DMS53 treated with DMSO at 0.1 percent for 48 hours (cell line): ENCODE data around the gene ST7.
A peak's percentile ranks its signal among the peaks of the same experiment; 100 is the strongest.
"Not testable (repeated sequence)": the region's sequence is repeated elsewhere in the genome, so short reads cannot be mapped to it uniquely, and the experiment has no call there.

ENCODE experiments used
- DNase-seq: peaks from one replicate; lab custom pipeline; 2025; ENCODE audit not compliant: unreplicated experiment; lab: John Stamatoyannopoulos, UW

ST7 gene

DNA sequence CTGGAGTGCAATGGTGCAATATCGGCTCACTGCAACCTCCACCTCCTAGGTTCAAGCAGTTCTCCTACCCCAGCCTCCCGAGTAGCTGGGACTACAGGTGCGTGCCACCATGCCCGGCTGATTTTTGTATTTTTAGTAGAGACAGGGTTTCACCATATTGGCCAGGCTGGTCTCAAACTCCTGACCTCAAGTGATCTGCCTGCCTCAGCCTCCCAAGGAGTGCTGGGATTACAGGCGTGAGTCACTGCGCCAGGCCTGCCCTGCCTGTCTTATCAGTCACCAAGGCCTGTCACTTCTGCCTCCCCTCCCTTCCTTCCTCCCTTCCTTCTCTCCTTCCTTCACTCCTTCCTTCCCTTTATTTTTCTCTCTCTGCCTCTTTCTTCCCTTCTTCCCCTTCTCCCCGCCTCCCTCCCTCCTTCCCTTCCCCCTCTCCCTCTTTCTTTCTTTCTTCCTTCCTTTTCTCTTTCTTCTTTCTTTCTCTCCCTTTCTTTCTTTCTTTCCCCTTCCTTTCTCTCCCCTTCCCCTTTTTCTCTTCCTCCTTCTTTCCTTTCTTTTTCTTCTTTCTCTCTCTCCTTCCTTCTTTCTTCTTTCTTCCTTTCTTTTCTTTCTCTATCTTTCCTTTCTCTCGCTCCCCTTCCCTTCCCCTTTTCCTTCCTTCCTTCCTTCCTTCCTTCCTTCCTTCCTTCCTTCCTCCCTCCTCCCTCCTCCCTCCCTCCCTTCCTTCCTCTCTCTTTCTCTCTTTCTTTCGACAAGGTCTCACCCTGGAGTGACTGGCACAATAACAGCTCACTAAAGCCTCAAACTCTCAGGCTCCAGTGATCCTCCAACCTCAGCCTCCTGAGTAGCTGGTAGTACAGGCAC is 3.1 kb upstream of the ST7 start:
- no peak for DNase-seq

DNA sequence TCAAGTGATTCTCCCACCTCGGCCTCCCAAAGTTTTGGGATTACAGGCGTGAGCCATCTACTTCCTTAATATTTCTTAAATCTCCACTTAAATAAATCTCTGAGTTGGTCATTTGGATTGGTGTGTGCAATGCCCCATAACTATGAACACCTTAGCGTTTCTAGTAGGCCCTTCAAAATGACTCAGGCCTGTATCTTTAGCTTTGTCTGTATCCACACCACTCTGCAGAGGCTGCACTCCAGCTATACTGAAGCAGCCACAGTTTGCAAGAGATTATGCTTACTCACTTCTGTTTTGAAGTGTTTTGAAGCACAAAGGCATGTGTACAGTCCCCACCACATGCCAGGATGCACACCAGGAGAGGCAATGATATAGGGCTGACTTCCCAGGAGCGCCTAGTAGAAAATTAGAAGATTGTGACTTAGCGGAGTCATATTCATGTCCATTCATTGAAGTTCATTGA is 2.4 kb upstream of the ST7 start:
- DNase-seq, result peak; percentile 19

- peak; percentile 65 for DNase-seq
Observed at GRCh38 chr7:116951366-116952292, 1.7 kb upstream of the ST7 start.

DNA sequence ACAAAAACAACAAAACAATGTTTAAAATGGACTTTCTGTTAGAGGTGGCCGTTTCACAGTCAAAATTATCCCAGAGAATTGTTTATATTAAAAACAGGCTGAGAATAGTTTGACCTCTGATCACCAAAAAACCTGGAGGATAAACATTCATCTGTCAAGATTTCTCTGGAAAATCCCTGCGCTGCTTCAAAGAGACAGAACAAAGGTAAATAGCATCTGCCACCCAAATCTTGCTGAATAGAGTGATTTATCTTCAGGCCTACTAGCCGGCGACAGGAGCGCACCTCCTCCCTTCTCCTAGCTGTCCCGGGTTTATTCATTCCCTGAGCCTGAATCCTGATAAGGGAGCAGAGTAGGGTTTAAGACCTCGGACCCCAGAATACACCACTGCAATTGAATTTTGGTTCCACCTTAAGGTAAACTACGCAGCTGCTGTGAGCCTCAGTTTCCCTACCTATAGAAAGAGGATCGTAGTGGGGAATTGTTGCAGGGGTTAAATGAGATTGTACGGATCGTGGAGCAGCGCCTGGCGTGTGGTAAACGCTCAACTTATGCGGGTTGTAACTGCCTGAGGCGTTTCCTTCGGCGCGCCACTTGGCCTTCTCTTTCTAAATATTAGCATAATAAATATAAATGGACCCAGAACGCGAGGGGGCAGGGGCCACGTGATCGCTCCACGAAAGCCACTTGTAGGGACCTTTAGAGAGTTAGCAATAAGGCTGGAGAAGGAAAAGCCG is 498 bp upstream of the ST7 start:
- DNase-seq, result peak; percentile 73

DNA sequence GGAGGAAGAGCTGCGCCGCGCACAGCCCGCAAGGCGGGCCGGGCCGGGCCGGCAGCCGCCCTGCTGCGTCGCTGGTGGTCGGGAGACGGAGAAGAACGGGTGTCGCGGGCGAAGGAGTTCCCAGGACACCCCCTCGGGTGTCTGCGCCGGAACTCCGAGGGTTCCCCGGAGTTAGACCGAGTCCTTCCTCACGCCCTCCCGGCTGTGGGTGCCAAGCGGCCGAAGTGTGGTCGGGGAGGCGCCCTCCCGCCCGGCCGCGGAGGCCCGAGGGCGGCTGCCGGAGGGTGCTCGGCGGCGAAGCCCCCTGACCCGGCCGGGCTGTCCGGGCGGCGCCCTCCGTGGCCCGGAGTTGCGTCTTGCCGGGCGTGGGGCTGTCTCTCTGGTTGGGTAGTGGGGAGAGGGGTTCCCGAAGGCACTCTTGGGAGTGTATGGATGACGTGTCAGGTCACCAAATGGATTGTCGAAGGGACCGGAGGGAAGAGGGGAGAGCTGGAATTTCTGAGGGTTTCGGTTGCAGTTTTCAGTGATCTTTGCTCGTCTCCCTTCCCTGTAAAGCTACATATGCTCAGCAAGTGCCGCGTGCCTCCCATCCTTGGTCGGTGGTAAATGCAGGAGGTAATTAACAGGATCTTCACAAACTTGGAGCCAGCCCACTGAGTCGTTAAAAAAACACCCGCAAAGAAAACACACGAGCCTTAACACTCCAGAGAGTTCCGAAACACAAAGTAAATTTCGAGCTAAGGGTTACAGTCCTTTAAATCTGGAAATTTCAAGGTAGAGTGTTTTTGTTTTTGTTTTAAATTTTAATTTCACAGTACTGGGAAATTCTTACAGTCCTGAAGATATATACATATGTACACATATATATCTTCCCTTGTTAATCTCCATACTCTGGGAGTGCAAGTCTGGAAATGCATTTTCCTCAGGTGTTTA is 871 bp downstream of the ST7 start:
- DNase-seq, result peak; percentile 51

DNA sequence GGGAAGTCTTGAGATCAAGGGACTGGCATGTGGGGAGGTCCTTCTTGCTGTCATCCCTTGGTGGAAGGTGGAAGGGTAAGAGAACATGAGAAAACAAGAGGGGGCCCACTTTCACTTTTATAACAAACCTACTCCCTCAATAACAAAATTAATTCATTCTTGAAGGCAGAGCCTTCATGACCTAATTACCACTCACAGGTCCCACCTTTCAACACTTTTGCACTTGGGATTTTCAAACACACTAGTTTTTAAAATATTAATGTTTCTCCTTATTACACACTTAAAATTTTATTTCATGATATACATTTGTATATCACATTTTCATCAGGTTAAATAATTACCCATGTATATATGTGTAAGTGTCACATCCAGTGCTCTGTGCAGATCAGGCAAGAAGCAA is 2.0 kb downstream of the ST7 start:
- DNase-seq, result no peak

DNA sequence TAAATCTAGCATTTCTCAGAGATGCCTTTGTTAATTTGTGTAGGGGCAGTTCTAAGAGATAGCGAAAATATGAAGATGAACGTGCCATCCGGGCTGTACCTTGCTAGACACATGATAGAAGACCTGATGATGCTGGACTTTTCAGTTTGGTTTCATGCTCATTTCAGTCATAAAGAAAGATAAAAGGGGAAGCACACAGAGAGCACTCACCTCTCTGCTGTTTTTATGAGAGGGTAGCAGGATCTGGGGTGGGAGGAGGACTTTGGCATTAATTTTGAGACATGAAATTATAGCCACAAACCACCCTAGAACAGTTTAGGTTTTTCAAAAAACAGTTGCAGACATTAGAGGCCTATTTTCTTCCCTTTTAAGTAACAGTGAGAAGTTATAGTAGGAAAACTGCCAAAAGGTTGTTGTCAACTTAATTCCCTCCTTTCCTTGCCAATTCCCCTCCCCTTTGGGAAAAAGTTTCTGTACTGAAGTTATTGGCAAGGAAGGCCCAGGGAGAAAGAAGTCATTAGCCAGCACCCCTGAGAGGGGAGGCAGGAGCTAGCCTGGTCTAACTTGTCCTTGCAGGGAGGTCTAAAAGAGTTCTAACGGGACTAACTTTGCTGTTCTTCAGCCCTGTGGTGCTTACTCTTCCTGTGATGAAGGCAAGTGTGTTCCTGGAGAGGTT is 2.6 kb downstream of the ST7 start:
- DNase-seq, result no peak

DNA sequence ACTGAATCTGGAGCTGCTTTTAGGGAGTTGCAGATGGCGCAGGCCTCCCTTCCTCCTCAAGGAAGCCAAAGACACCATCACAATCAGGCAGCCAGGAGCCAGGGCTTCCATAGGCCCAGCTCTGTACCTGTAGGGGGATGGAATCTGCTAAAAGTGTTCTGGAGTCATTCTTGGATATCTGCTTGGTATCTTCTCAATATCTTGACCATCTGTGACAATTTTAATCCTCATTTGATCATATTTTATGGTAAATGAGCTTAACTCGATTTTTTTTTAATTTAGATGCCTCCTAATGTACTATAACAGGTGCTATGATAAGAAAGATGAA is 3.1 kb downstream of the ST7 start:
- no peak for DNase-seq

DNA sequence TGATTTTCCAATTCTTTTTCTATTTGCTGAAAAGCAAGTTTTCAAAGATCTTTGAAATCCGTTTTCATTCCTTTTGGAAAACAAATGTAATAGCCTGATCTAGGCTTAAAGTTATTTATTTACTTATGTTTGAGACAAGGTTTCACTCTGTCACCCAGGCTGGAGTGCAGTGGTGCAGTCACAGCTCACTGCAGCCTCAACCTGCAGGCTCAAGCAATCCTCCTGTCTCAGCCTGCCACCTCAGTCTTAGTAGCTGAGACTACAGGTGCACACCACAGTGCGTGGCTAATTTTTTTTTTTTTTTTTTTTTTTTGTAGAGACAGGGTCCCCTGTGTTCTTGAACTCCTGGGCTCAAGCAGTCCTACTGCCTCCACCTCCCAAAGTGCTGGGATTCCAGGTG is 4.6 kb downstream of the ST7 start:
- no peak for DNase-seq

DNA sequence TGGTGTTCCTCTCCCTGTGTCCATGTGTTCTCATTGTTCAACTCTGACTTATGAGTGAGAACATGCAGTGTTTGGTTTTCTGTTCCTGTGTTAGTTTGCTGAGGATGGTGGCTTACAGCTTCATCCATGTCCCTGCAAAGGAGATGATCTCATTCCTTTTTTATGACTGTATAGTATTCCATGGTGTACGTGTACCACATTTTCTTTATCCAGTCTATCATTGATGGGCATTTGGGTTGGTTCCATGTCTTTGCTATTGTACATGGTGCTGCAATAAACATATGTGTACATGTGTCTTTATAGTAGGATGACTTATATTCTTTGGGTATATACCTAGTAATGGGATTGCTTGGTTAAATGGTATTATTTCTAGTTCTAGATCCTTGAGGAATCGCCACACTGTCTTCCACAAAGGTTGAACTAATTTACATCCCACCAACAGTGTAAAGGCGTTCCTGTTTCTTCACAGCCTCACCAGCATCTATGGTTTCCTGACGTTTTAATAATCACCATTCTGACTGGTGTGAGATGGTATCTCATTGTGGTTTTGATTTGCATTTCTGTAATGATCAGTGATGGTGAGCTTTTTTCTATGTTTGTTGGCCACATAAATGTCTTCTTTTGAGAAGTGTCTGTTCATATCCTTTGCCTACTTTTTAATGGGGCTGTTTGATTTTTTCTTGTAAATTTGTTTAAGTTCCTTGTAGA is 8.8 kb downstream of the ST7 start:
- not testable (repeated sequence) for DNase-seq

DNA sequence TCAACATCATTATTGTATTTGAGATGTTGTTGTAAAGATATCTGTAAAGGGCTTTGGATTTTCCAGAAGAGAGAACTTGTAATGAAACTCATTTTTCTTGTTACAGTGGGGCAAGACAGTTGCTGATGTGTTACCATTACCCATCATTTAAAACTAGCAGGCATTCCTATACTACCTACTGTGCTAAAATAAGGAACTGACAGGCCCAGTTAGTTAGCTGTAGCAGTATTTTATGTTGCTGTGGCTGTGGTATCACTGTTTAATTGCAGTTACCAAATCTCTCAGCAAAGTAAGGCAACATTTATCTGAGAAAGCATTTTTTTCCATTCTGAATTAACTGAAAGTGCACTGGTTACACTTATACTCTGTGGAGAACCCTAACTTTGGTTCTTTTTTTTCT is 9.9 kb downstream of the ST7 start:
- no peak for DNase-seq

DNA sequence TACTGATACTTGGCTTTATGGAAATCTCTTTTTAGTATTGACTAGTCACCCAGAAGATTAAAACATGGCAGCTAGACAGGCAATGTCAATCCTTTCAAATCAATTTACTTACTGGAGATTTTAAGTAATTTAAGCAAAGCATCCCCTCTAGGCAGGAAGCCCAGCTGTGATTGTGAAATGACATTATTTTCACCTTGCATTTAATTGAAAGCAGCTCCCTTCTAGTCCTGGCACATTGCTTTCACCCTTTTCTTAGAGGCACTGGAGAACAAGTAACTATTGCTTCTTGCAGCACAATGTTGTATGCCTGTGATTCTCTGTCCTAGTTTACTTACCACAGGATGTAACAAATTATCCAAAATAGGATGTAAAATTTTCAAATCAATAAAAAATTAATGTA is 13.3 kb downstream of the ST7 start:
- DNase-seq, result no peak

DNA sequence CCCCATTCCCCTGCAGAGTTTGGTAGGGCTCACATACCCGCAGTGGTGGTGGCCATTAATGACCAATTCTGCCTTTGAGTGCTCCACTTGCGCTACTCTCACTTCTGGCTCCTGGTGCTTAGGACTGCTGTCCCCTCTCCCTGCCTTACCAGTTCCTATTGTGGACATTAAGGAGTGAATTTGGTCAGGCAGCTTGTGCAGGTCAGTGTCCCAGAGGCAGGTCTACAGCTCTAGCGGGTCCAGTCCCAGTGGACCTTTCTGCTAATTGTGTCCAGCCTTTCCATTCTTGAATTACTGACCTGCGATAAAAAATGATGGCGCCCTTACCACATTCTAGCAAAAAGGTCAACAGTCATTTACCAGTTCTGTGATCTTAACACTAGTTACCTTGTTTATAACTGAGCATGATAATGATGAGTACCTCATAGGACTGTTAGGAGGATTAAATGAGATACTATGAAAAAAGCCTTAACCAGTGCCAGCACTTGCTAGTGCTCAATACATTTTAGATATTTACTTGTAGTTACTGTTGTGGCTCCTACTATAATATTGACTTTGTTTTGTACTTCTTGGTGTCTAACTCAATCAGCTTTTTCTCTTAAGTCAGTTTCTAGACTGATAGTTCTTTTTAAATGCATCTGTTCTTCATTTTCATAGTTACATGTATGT is 14.1 kb downstream of the ST7 start:
- DNase-seq, result no peak

DNA sequence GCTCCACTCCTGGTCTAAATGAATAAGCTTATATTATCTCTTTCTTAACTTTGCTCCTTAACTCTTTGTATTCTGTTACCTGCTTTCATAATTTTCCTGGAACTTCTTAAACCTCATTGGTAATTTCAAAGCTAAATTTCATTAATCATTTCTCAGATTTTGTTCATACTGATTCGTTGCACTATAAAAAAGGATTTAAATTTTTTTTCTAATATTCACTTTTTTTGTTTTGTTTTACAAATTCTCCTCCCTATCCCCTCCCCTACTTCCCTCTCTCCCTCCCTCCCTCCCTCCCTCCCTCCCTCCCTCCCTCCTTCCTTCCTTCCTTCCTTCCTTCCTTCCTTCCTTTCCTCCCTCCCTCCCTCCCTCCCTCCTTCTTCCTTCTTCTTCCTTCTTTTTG is 14.7 kb downstream of the ST7 start:
- no peak for DNase-seq

DNA sequence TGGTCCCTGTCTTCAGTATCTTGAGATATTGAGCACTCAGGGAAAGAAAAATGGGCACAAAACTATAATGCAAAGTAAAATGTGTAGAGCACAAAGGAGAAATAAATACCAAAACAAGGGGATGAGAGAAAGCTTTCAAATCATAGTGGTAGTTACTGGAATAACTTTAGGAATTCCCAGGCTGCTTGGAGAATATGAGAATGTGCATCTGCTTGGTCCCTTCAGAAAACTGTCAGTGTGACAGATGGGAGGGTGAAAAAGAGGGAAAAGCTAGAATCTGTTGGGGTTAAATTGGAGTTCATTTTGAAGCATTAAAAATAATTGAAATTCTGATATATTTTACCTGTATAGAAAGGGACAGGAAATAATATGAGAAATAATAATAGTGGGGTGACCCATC is 15.3 kb downstream of the ST7 start:
- no peak for DNase-seq

DNA sequence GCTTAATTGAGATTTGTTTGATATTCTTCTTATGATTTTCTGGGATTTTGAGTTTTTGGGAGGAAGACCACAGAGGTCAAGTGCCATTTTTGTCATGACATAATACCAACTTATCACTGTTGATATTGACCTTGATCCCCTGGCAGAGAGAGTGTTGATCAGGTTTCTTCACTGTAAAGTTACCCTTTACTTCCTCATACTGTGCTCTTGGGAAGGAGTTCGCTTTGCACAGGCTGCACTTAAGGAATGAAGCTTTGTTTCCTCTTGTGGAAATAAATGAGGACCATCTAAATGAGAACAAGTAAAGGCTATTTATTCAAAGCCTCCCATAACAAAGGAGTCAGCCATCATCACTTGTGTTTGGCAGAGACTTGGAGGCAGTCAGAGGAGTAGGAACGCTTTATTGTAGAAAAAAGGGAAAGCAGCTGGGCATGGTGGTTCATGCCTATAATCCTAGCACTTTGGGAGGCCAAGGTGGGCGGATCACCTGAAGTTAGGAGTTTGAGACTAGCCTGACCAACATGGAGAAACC is 16.1 kb downstream of the ST7 start:
- no peak for DNase-seq

GRCh38 chr7:116970238-116970910 is 17.1 kb downstream of the ST7 start:
- DNase-seq, result no peak

GRCh38 chr7:116971153-116971552 is 17.9 kb downstream of the ST7 start:
- not testable (repeated sequence) for DNase-seq
